Measurements from ENCODE around the gene TTC28.

DNA sequence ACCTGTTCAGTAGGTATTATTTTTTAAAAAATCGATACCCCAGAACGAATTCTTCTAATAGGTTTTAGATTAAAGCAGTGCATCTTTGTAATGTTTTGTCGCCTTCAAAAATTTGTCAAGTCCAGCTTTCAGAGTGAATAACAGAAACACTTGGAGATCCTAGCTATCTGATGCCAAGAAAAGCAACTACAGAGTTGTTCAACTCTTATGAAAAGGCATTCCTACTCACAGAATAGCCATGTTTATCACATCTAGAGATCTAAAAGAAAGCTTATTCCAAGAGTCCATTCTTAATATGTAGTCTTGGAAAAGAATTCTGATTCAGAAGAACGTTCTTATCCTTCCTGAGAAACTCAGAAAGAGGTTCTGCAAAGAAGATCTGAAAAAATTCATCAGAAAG lies 268.5 kb downstream of the TTC28 start:
- TF ChIP-seq, protein P1, sequence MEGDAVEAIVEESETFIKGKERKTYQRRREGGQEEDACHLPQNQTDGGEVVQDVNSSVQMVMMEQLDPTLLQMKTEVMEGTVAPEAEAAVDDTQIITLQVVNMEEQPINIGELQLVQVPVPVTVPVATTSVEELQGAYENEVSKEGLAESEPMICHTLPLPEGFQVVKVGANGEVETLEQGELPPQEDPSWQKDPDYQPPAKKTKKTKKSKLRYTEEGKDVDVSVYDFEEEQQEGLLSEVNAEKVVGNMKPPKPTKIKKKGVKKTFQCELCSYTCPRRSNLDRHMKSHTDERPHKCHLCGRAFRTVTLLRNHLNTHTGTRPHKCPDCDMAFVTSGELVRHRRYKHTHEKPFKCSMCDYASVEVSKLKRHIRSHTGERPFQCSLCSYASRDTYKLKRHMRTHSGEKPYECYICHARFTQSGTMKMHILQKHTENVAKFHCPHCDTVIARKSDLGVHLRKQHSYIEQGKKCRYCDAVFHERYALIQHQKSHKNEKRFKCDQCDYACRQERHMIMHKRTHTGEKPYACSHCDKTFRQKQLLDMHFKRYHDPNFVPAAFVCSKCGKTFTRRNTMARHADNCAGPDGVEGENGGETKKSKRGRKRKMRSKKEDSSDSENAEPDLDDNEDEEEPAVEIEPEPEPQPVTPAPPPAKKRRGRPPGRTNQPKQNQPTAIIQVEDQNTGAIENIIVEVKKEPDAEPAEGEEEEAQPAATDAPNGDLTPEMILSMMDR (IDR thresholded peaks at IDR 0.05), result no peak
- TF ChIP-seq POLR2A (IDR thresholded peaks at IDR 0.05) (no peak), POLR2AphosphoS5 (IDR thresholded peaks at IDR 0.05) (no peak)

Data from sigmoid colon (tissue), 4 donors.